HFFc6 (cell line): ENCODE data around the gene CDH23. TPM values are rescaled to one million over a fixed set of nuclear protein-coding genes. Genes with fewer than 3 reads are reported as not detected.

Source experiments
- DNase-seq: peaks from one replicate; pipeline ENCODE4 v3.0.0-alpha.2; 2018
- H3K27ac Mint-ChIP-seq: 2 replicates; pipeline ENCODE4 v1.8.0; 2020; ENCODE audit warnings: mild to moderate bottlenecking, mixed read lengths
- H3K27me3 Mint-ChIP-seq: 2 replicates; pipeline ENCODE4 v1.8.0; 2021; ENCODE audit warnings: mild to moderate bottlenecking, moderate library complexity, mixed read lengths; ENCODE audit not compliant: insufficient read depth
- H3K36me3 Mint-ChIP-seq: 2 replicates; pipeline ENCODE4 v1.8.0; 2021; ENCODE audit warnings: low read depth, mixed read lengths
- H3K4me1 Mint-ChIP-seq: 2 replicates; pipeline ENCODE4 v1.8.0; 2020; ENCODE audit warnings: low read depth, mixed read lengths
- H3K4me3 Mint-ChIP-seq: 2 replicates; pipeline ENCODE4 v1.8.0; 2020; ENCODE audit warnings: mild to moderate bottlenecking, moderate library complexity, mixed read lengths
- H3K9me3 Mint-ChIP-seq: 2 replicates; pipeline ENCODE4 v1.8.0; 2020; ENCODE audit warnings: mild to moderate bottlenecking, mixed read lengths
- CTCF ChIP-seq: fragments of 200-600 bp; sonication (generic); IDR thresholded peaks from 2 replicates; pipeline ENCODE4 v1.5.0; 2021; ENCODE audit warnings: antibody characterized with exemption, mild to moderate bottlenecking
- total RNA-seq, 6 experiments: library from RNA; stranded (reverse); fragmentation: NEBNext Ultra II Directional; extraction: Animal tissue kit (Norgen Biotek cat#: 25700); gene quantifications; 2 replicates in 1 of 6; 3 replicates in 5 of 6; pipeline ENCODE4 v1.2.3, GENCODE V29; 2021

Gene CDH23
- total RNA-seq, 6 experiments from 2014 or later: 0.02 to 0.11 (median 0.04) TPM; not detected in 2

- no peak for TF ChIP-seq CTCF
- DNase-seq: no peak
- Mint-ChIP-seq H3K4me3 (no peak overlapping the region), H3K9me3 (no peaks in the 10 kb centered on the region), H3K27me3 (peaks cover 54% of the 10 kb centered on the region), H3K4me1 (no peaks in the 10 kb centered on the region), H3K36me3 (no peaks in the 10 kb centered on the region), H3K27ac (no peak overlapping the region)
Observed at GRCh38 chr10:71635251-71635866, 238.6 kb downstream of the CDH23 start.

GRCh38 chr10:71635867-71636266, 239.1 kb downstream of the CDH23 start:
- no peak overlapping the region for H3K4me3 Mint-ChIP-seq
- H3K4me1 Mint-ChIP-seq: no peaks in the 10 kb centered on the region
- H3K27ac Mint-ChIP-seq: no peak overlapping the region
- H3K9me3 Mint-ChIP-seq: no peaks in the 10 kb centered on the region
- no peak for TF ChIP-seq CTCF
- DNase-seq: no peak
- H3K27me3 Mint-ChIP-seq: peaks cover 55% of the 10 kb centered on the region
- no peaks in the 10 kb centered on the region for H3K36me3 Mint-ChIP-seq

- Mint-ChIP-seq H3K9me3 (no peaks in the 10 kb centered on the region), H3K27me3 (peaks cover 60% of the 10 kb centered on the region), H3K4me3 (no peak overlapping the region), H3K36me3 (no peaks in the 10 kb centered on the region), H3K27ac (no peak overlapping the region), H3K4me1 (no peaks in the 10 kb centered on the region)
- no peak for DNase-seq
- TF ChIP-seq CTCF: no peak
Observed at GRCh38 chr10:71636588-71636987, 239.9 kb downstream of the CDH23 start.

- H3K36me3 Mint-ChIP-seq: no peaks in the 10 kb centered on the region
- no peak for DNase-seq
- no peaks in the 10 kb centered on the region for H3K4me1 Mint-ChIP-seq
- no peaks in the 10 kb centered on the region for H3K9me3 Mint-ChIP-seq
- no peak overlapping the region for H3K27ac Mint-ChIP-seq
- peaks cover 63% of the 10 kb centered on the region for H3K27me3 Mint-ChIP-seq
- no peak for TF ChIP-seq CTCF
- no peak overlapping the region for H3K4me3 Mint-ChIP-seq
Observed at GRCh38 chr10:71637305-71637704, 240.6 kb downstream of the CDH23 start.

- Mint-ChIP-seq H3K9me3 (no peaks in the 10 kb centered on the region), H3K4me3 (no peak overlapping the region), H3K36me3 (no peaks in the 10 kb centered on the region), H3K27ac (no peak overlapping the region), H3K27me3 (peaks cover 65% of the 10 kb centered on the region), H3K4me1 (no peaks in the 10 kb centered on the region)
- TF ChIP-seq CTCF: no peak
- DNase-seq: no peak
Observed at GRCh38 chr10:71638064-71638821, 241.5 kb downstream of the CDH23 start.
